Neural progenitor cell (in vitro differentiated cells): ENCODE data around the gene PTX4.

Experiments
- EZH2 ChIP-seq: fragments of 200-600 bp; sonication (generic); IDR thresholded peaks from 2 replicates; pipeline ENCODE4 v1.6.1; 2017; ENCODE audit warnings: antibody characterized with exemption, mild to moderate bottlenecking, moderate library complexity
- EZH2phosphoT487 ChIP-seq: fragments of 200-600 bp; sonication (generic); IDR thresholded peaks from 2 replicates; pipeline ENCODE4 v1.6.1; 2017; ENCODE audit warnings: antibody characterized with exemption
- TF ChIP-seq, protein P1 (sequence below): fragments of 200-600 bp; sonication (generic); IDR thresholded peaks from 2 replicates; pipeline ENCODE4 v1.5.1; 2017; ENCODE audit warnings: antibody characterized with exemption, mild to moderate bottlenecking

DNA sequence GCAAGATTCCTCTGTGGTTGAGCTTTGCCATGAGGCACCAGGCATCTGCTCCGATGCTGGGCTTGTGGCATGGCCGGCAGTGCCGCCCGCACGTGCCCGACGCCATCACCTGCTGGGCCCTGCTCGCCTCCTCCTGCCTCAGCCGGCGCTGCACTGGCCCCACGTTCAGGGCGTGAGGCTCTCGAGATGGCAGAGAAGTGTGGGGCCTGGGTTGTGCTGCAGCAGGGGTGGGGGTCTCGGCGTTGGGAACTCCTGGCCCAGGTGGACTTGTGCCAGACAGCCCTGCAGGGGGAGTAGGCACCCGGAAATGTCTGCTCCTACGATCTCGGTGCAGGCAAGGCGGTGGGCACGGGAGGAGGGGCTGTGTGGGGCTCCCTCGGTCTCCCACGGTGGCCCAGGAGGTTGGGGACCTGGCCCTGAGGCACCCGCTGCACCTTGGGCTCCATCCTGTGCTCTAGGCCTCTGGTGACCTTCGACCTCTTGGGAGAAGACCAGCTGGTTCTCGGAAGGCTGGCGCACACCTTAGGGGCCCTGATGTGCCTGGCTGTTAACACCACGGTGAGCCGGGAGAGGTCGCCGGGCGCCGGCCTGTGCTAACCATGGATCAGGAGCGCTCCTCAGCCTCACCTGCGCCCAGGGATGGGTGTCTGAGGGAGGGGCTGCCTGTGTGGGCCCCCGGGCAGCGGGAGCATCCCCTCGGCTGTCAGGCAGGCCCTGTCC, 17.9 kb upstream of the PTX4 start:
- TF ChIP-seq, protein P1, sequence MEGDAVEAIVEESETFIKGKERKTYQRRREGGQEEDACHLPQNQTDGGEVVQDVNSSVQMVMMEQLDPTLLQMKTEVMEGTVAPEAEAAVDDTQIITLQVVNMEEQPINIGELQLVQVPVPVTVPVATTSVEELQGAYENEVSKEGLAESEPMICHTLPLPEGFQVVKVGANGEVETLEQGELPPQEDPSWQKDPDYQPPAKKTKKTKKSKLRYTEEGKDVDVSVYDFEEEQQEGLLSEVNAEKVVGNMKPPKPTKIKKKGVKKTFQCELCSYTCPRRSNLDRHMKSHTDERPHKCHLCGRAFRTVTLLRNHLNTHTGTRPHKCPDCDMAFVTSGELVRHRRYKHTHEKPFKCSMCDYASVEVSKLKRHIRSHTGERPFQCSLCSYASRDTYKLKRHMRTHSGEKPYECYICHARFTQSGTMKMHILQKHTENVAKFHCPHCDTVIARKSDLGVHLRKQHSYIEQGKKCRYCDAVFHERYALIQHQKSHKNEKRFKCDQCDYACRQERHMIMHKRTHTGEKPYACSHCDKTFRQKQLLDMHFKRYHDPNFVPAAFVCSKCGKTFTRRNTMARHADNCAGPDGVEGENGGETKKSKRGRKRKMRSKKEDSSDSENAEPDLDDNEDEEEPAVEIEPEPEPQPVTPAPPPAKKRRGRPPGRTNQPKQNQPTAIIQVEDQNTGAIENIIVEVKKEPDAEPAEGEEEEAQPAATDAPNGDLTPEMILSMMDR = no peak
- TF ChIP-seq EZH2 = no peak
- no peak for TF ChIP-seq EZH2phosphoT487
